GM10266 (cell line): ENCODE measurements around the gene DOCK7.

Source experiments
- DNase-seq: peaks from one replicate; pipeline ENCODE4 v3.0.0; 2012; ENCODE audit errors: extremely low spot score
- TF ChIP-seq, protein P1 (sequence below): IDR thresholded peaks from 2 replicates; pipeline ENCODE4 v1.5.1; 2012; ENCODE audit warnings: mild to moderate bottlenecking, low read depth; ENCODE audit not compliant: control insufficient read depth, insufficient read depth; ENCODE audit errors: missing control alignments

Gene DOCK7

DNA sequence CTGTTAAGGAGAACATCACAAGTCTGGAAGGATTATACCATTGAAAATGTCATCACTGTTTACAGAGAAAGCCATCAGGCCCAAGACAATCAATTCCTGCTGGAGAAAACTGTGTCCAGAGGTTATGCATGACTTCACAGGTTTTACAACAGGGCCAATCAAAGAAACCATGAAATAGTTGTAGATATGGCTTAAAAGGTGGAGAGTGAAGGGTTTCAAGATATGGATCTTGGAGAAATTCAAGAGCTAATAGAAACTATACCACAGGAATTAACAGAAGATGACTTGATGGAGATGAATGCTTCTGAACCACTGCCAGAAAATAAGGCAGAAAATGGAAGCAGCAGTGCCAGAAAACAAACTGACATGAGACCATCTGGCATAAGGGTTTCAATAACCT, 221.1 kb downstream of the DOCK7 start:
- no peak for DNase-seq
- TF ChIP-seq, protein P1, sequence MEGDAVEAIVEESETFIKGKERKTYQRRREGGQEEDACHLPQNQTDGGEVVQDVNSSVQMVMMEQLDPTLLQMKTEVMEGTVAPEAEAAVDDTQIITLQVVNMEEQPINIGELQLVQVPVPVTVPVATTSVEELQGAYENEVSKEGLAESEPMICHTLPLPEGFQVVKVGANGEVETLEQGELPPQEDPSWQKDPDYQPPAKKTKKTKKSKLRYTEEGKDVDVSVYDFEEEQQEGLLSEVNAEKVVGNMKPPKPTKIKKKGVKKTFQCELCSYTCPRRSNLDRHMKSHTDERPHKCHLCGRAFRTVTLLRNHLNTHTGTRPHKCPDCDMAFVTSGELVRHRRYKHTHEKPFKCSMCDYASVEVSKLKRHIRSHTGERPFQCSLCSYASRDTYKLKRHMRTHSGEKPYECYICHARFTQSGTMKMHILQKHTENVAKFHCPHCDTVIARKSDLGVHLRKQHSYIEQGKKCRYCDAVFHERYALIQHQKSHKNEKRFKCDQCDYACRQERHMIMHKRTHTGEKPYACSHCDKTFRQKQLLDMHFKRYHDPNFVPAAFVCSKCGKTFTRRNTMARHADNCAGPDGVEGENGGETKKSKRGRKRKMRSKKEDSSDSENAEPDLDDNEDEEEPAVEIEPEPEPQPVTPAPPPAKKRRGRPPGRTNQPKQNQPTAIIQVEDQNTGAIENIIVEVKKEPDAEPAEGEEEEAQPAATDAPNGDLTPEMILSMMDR: no peak

DNA sequence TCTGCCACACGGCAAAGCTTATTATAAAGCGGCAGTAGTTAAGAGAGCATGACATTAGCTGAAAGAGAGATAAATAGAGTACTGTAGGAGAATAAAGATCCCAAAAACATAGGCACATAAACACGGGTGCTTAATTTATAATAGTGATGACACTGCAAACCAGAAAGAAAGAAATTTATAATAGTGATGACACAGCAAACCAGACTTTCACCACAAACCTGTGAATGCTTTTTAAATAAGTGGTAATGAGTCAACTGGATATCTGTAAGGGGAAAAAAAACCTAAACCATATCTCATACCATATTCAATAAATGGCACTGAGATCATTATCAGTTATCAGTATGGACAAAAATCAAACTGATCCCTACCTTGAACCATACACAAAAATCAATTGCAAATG, 225.8 kb downstream of the DOCK7 start:
- no peak for DNase-seq
- TF ChIP-seq, protein P1: no peak

DNA sequence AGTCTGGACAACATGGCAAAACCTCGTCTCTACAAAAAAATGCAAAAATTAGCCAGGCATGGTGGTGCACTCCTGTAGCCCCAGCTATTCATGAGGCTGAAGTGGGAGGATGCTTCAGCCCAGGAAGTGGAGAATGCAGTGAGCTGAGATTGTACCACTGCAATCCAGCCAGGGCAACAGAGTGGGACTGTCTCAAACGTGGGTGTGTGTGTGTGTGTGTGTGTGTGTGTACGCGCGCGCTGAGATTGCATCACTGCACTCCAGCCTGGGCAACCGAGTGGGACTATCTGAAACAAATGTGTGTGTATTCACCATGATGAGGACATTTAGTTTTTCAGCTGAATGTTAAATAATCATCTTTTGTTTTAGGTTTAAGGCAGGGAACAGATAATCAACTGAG, 230.2 kb downstream of the DOCK7 start:
- TF ChIP-seq, protein P1: no peak
- no peak for DNase-seq

DNA sequence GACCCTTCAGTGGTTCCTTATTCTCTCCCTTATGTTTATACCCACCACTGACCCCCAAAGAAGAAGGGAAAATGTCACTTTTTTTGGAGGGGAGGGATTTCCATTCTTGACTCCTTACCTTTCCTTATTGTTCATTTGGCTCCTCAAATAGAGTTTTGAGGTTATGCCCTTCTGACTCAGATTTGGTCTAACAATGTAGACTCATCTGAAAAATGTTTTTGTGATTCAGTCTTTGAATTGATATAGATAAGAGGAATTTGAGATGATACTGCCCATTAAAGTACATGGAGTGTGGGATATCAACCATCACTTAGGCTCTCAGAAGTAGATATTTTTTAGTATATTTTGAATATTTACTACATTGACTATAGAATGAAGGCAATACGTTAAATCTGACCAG, 235.2 kb downstream of the DOCK7 start:
- TF ChIP-seq, protein P1: no peak
- DNase-seq: no peak

DNA sequence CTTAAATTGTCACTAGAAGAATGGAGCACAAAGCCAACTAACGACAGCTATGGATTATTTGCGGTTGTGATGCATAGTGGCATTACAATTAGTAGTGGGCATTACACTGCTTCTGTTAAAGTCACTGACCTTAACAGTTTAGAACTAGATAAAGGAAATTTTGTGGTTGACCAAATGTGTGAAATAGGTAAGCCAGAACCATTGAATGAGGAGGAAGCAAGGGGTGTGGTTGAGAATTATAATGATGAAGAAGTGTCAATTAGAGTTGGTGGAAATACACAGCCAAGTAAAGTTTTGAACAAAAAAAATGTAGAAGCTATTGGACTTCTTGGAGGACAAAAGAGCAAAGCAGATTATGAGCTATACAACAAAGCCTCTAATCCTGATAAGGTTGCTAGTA, 237.9 kb downstream of the DOCK7 start:
- TF ChIP-seq, protein P1: no peak
- no peak for DNase-seq

DNA sequence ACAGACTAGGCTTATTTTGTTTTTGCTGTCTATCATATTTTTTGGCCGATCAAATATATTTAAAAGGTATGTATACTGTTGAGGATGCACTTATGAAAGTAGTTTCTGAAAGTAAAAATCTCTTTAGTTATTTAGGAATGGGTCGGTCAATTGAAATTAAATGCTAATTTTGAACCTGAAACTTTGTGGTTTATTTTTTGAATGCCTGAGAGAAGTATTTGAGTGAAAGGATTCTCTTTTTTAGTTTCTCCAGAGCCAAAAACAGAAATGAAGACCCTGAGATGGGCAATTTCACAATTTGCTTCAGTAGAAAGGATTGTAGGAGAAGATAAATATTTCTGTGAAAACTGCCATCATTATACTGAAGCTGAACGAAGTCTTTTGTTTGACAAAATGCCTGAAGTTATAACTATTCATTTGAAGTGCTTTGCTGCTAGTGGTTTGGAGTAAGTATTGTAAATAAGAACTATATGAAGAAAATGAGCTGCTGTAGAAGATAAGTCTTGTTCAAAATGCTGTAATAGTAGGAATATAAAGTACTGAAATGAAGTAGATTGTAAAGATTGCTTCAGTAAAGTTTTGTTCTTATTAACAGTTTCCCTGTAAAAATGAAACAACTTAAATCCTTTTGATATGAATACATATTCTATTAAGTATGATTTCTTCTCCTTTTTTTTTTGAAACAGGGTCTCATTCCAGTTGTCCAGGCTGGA, 239.8 kb downstream of the DOCK7 start:
- no peak for DNase-seq
- TF ChIP-seq, protein P1: no peak

DNA sequence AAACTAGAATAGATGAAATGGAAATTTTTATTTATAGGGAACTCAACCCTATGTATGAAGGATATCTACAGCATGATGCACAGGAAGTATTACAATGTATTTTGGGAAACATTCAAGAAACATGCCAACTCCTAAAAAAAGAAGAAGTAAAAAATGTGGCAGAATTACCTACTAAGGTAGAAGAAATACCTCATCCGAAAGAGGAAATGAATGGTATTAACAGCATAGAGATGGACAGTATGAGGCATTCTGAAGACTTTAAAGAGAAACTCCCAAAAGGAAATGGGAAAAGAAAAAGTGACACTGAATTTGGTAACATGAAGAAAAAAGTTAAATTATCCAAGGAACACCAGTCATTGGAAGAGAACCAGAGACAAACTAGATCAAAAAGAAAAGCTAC, 243.5 kb downstream of the DOCK7 start:
- TF ChIP-seq, protein P1: no peak
- no peak for DNase-seq
